ENCODE measurements around the gene SIM1.

Gene SIM1

GRCh38 chr6:100458841-100459591 lies 5.7 kb downstream of the SIM1 start:
- peaks cover 15% of the 10 kb centered on the region for H3K9me3 ChIP-seq (ENCODE audit: insufficient read depth, low read length, severe bottlenecking)

GRCh38 chr6:100457311-100457990 lies 7.3 kb downstream of the SIM1 start:
- Histone ChIP-seq H3K4me1 (ENCODE audit: insufficient read depth, low read length) (peaks cover 20% of the 10 kb centered on the region), H4K20me1 (ENCODE audit: insufficient read depth, low read length) (no peaks in the 10 kb centered on the region), H3K9me3 (ENCODE audit: insufficient read depth, low read length, severe bottlenecking) (peaks cover 15% of the 10 kb centered on the region), H3K27ac (ENCODE audit: low read length) (no peak overlapping the region), H3K27me3 (ENCODE audit: insufficient read depth, low read length, poor library complexity) (no peaks in the 10 kb centered on the region), H3K9ac (ENCODE audit: low read depth, low read length) (no peak overlapping the region), H2AFZ (ENCODE audit: low read depth, low read length) (no peak overlapping the region), H3K36me3 (ENCODE audit: insufficient read depth, low read length) (no peaks in the 10 kb centered on the region), H3K4me2 (ENCODE audit: insufficient read depth, low read length) (no peak overlapping the region), H3K4me3 (ENCODE audit: low read depth in 1 of 2, low read length in 2 of 2) (no peak overlapping the region), H3K79me2 (ENCODE audit: insufficient read depth, low read length) (no peaks in the 10 kb centered on the region)
- ATAC-seq (ENCODE audit: insufficient read depth, low read depth) (peak; percentile 50), DNase-seq (peak; percentile 16)
- TF ChIP-seq EZH2 (IDR thresholded peaks at IDR 0.05; ENCODE audit: borderline replicate concordance, low read depth, low read length, severe bottlenecking) (no peak), CTCF (IDR thresholded peaks at IDR 0.05; ENCODE audit: borderline replicate concordance, extremely low read depth, low read length, poor library complexity, severe bottlenecking) (no peak)

More at GRCh38 chr6:100458841-100459591, 5.7 kb downstream of the SIM1 start:
- Histone ChIP-seq H2AFZ (ENCODE audit: low read depth, low read length) (no peak overlapping the region), H3K4me2 (ENCODE audit: insufficient read depth, low read length) (no peak overlapping the region), H3K36me3 (ENCODE audit: insufficient read depth, low read length) (no peaks in the 10 kb centered on the region), H3K9ac (ENCODE audit: low read depth, low read length) (no peak overlapping the region), H3K4me3 (ENCODE audit: low read depth in 1 of 2, low read length in 2 of 2) (no peak overlapping the region), H3K79me2 (ENCODE audit: insufficient read depth, low read length) (no peaks in the 10 kb centered on the region), H3K27me3 (ENCODE audit: insufficient read depth, low read length, poor library complexity) (no peaks in the 10 kb centered on the region), H3K27ac (ENCODE audit: low read length) (no peak overlapping the region), H3K4me1 (ENCODE audit: insufficient read depth, low read length) (peaks cover 28% of the 10 kb centered on the region), H4K20me1 (ENCODE audit: insufficient read depth, low read length) (no peaks in the 10 kb centered on the region)
- no peak for ATAC-seq (ENCODE audit: insufficient read depth, low read depth)
- DNase-seq = no peak
- TF ChIP-seq EZH2 (IDR thresholded peaks at IDR 0.05; ENCODE audit: borderline replicate concordance, low read depth, low read length, severe bottlenecking) = no peak
- TF ChIP-seq CTCF (IDR thresholded peaks at IDR 0.05; ENCODE audit: borderline replicate concordance, extremely low read depth, low read length, poor library complexity, severe bottlenecking) = no peak

GRCh38 chr6:100456908-100457235 lies 7.8 kb downstream of the SIM1 start:
- Histone ChIP-seq H3K27me3 (ENCODE audit: insufficient read depth, low read length, poor library complexity) (no peaks in the 10 kb centered on the region), H3K9me3 (ENCODE audit: insufficient read depth, low read length, severe bottlenecking) (peaks cover 15% of the 10 kb centered on the region), H3K4me1 (ENCODE audit: insufficient read depth, low read length) (peaks cover 14% of the 10 kb centered on the region), H3K36me3 (ENCODE audit: insufficient read depth, low read length) (no peaks in the 10 kb centered on the region), H2AFZ (ENCODE audit: low read depth, low read length) (no peak overlapping the region), H3K27ac (ENCODE audit: low read length) (no peak overlapping the region), H3K79me2 (ENCODE audit: insufficient read depth, low read length) (no peaks in the 10 kb centered on the region), H3K4me3 (ENCODE audit: low read depth in 1 of 2, low read length in 2 of 2) (no peak overlapping the region), H3K9ac (ENCODE audit: low read depth, low read length) (no peak overlapping the region), H4K20me1 (ENCODE audit: insufficient read depth, low read length) (no peaks in the 10 kb centered on the region), H3K4me2 (ENCODE audit: insufficient read depth, low read length) (no peak overlapping the region)
- TF ChIP-seq EZH2 (IDR thresholded peaks at IDR 0.05; ENCODE audit: borderline replicate concordance, low read depth, low read length, severe bottlenecking) (no peak), CTCF (IDR thresholded peaks at IDR 0.05; ENCODE audit: borderline replicate concordance, extremely low read depth, low read length, poor library complexity, severe bottlenecking) (no peak)
- DNase-seq (no peak), ATAC-seq (ENCODE audit: insufficient read depth, low read depth) (no peak)

All from DND-41 (cell line).